GM19025 (cell line): ENCODE measurements around the gene FALEC.
A peak's percentile ranks its signal among the peaks of the same experiment; 100 is the strongest.
"Not testable (repeated sequence)": the region's sequence is repeated elsewhere in the genome, so short reads cannot be mapped to it uniquely, and the experiment has no call there.

Experiments used
- ATAC-seq: cut with Tn5 transposase; IDR thresholded peaks from one replicate; pipeline ENCODE4 v1.9.1; 2021; ENCODE audit warnings: mild to moderate bottlenecking, low read depth, moderate library complexity; ENCODE audit not compliant: unreplicated experiment

Gene FALEC

GRCh38 chr1:150557065-150557600 is 41.6 kb downstream of the FALEC start:
- ATAC-seq: no peak

DNA sequence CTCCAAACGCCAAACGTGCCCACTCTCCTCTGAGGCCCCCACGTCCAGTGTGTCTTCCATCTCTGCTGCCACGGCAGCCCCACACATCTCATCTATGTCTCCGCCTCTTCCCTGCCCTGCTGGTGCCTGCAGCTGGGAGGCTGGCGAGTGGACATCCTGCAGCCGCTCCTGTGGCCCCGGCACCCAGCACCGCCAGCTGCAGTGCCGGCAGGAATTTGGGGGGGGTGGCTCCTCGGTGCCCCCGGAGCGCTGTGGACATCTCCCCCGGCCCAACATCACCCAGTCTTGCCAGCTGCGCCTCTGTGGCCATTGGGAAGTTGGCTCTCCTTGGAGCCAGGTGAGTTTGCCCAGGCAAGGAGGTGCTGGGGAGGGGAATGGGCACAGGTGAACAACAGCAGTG is 42.3 kb downstream of the FALEC start:
- ATAC-seq: no peak

DNA sequence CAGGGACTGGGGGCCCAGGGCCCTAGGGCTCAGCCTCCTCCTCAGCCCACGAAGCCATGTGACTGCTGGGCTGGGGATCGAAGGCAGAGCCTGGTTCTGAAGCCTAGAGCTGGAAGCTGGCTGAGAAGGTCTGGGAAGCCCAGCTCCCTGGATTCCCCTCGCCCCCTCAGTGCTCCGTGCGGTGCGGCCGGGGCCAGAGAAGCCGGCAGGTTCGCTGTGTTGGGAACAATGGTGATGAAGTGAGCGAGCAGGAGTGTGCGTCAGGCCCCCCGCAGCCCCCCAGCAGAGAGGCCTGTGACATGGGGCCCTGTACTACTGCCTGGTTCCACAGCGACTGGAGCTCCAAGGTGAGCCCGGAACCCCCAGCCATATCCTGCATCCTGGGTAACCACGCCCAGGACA is 42.8 kb downstream of the FALEC start:
- ATAC-seq: no peak

DNA sequence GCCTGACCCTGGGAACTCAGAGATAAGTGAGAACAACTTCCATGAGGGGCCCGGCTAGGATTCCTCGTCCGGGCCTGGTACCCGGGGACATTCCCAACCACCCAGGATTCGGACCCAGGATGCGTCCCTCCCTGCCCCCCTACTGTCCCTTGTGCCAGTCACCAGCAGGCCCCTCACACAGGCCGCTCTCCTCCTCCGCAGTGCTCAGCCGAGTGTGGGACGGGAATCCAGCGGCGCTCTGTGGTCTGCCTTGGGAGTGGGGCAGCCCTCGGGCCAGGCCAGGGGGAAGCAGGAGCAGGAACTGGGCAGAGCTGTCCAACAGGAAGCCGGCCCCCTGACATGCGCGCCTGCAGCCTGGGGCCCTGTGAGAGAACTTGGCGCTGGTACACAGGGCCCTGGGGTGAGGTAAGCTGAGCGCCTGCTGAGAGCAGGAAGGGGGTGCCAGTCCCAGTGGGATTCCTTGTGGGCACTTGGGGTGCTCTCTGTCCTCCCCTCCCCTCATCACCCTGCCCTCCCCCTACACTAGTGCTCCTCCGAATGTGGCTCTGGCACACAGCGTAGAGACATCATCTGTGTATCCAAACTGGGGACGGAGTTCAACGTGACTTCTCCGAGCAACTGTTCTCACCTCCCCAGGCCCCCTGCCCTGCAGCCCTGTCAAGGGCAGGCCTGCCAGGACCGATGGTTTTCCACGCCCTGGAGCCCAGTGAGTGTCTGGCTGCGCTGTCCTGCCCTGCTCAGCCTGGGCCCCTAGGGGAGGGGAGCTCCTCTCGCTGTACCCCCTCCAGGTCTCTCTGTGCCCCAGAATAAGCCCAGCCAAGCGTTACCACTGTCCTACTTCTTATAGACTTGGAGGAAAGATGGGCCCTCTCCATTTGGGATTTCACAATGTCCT is 43.5 kb downstream of the FALEC start:
- ATAC-seq: no peak

DNA sequence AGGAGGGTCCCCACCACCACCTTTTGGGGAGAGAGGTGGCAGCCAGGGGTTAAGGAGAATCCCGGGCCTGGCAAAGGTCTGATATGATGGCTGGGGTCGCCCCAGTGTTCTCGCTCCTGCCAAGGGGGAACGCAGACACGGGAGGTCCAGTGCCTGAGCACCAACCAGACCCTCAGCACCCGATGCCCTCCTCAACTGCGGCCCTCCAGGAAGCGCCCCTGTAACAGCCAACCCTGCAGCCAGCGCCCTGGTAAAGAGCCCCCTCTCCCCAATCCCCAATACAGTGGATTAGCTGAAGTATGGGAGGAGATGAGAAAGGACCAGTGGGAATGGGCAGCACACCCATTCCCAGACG is 44.1 kb downstream of the FALEC start:
- no peak for ATAC-seq

- no peak for ATAC-seq
Observed at GRCh38 chr1:150560011-150560438, 44.5 kb downstream of the FALEC start.

GRCh38 chr1:150560576-150561253 is 45.2 kb downstream of the FALEC start:
- ATAC-seq: peak; percentile 27

- peak; percentile 12 for ATAC-seq
Observed at GRCh38 chr1:150561254-150561973, 45.9 kb downstream of the FALEC start.

DNA sequence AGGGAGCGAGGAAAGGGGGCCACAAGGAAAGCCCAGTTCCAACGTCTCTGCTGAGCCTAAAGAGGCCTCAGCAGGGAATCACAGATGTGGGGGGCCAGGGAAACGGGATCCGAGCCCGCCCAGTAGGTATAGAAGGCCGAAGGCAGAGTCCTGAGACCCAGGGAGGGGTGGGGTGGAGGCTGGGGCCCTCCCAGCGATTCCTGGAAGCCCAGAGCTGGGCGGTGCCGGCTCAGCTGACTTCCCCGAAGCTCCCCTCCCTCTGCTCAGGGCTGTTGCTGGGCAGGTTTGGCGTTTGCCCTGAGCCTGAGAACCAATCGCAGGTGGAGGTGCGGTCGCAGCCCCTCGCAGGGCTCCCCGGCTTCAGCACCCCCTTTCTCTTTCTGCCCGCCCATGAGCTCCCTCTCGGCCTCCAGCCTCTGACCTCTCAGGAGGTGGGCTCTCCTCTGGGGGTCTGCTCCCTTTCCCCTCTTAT is 46.5 kb downstream of the FALEC start:
- ATAC-seq: peak; percentile 45

DNA sequence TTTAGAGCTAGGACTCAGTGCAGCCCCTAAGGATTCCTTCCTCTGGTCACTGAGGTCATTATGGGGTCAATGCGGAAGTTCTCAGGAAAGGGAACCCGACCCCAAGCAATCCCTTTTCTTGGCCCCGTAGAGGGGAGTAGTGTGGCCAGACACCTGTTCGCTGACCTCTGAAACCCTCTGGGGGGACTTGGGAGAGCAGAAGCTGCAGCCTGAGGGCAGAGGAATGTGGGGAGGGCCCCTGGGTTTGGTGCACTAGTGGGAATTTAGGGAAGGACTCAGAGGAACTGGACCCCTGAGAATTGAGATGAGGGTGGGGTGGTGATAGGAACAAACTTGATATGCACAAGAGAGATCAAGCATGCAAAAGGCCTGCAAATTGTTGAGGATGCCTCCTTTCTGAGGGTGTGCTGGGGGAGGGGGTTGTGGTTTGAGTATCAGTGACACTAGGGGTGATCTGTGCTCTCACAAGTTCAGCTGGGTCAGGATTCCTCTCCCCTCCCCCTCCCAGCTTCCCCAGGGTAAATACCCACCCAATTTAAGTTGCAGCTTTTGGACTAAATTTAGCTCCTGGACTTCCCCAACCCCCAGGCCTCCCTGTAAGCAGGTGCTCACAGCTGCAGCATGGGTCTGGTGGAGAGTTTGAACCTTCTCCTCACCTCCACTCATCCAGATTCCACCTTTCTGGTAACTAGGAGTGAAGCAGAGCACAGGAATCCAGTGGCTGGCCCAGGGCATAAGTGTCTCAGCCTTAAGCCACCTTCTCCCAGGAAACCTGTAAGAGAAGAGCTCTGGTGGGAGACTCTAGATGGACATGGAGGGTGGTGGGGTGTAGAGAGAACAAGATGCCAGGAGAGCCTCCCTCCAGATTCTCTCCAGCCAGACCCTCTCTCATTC is 47.1 kb downstream of the FALEC start:
- peak; percentile 27 for ATAC-seq

DNA sequence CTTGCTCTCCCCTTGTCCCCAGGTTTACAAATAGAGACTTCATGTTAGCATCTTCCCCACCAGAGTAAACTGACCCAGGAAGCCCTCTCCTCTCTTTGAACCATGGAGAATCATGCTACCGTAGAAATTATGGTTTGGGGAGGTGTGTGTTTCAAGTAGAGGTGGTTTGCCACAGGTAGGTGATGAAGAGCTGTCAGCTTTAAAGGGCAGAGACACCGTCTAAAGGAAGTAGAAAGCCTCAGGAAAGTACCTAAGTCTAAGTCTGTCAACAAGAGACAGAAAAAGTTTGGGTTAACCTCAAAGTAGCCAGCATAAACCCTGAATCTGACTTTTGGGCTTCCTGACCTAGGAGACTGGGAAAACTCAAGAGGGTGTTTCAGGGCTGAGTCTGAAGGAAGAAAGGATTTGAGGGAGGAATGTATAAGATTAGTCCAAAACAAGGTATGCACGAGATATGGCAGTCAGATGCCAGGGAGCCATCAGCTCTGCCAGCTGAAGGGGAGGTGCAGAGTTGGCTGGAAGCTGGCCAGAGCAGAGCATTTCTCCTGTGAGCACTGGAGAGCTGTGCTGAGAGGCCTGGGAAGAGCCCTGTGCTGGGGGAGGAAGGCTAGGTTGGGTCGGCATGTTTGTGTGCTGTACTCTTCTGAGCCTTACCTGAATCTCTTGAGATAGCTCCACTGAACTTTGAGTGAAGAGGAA is 47.9 kb downstream of the FALEC start:
- no peak for ATAC-seq

DNA sequence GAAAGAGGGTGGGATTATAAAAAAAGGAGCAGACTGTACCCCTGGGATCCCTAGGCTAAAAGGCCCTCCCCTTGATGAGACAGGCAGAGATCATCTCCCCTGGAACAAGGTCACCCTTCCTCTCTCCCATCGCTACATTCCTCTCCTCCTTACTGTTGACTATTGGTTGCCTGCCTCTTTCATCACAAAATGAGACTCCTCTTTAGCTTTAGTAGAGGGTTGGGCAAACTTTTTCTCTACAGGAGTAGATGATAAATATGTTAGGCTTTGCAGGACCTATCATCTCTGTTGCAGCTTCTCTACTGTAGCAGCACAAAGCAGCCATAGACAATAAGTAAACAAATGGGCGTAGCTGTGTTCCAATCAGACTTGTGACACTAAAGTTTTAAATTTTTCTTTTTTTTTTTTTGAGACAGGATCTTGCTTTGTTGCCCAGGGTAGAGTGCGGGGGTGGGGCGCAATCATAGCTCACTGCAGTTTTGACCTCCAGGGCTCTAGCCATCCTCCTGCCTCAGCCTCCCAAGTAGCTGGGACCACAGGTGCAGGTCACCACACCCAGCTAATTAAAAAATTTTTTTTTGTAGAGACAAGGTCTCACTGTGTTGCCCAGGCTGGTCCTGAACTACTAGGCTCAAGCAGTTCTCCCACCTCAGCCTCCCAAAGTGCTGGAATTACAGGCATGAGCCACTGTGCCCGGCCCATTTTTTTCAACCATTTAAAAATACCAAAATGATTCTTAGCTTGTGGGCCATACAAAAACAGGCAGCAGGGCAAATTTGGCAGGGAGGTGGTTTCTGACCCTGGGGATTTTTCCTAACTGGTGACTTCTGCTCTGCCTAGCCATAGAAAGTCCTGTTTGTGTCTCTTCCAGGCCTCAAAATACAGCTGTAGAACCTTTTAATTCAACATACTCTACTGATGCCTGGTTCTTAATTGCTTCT is 48.8 kb downstream of the FALEC start:
- no peak for ATAC-seq

- not testable (repeated sequence) for ATAC-seq
Observed at GRCh38 chr1:150565240-150565991, 49.9 kb downstream of the FALEC start.

- no peak for ATAC-seq
Observed at GRCh38 chr1:150566589-150567340, 51.2 kb downstream of the FALEC start.

DNA sequence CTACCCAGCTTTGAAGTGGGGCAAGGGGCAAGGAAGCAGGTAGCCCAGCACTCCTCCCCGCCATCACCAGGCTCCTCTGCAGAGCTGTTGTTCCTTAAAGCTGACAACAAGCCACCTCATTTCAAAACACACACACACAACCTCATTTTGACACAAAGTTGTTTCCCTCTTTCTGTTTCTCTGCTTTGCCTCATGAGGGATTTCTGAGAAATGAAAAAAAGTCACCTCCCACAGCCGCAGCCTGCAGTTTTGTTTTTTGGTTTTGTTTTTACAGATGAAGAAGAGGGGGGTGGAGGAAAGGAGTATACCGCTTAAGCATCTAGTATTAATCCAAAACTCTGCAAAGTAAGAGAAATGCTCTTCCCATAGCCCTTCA is 51.8 kb downstream of the FALEC start:
- ATAC-seq: peak; percentile 28

DNA sequence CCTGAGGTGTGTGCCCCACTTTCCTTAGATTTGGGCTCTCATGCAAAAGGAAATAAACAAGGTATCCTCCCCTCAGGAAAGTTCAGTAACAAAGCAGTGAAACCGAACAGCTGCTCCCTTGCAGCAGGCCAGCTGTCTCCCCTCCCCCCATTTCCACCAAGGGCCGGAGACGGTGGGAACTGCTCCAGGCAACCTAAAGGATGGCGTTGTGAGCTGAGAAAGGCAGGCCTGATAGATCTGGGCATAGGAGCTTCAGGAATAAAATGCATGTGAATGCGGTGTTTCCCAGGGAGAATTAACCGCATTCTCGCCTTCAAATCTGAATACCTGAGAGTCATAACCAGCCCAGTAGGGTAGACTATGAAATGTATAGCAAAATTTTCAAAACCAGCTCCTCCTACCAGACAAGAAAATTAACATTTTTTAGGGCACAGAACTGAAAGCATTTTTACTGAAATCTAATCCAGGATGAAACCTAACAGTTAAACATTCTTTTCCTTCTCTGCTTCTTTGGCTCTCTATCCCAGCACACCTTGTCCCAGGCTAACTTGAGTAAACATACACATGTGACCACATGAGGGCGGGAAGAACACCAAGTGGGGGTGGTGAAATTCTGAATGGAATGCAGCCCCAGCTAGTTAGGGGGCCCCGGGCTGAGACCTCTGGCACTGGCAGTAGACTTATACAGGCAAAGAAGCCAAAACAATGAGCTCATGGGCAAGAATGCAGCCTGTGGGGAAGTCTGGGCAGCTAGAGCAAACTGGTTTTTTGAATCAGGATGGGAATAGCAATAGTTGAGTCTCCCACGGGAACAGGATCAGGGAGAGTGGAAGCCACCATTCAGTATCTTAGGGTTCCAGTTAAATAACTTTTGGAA is 52.4 kb downstream of the FALEC start:
- ATAC-seq: peak; percentile 10
